ENCODE results near the gene SLC25A42. TPM values are rescaled to one million over a fixed set of nuclear protein-coding genes. Genes with fewer than 3 reads are reported as not detected.

SLC25A42 gene
- total and polyA plus RNA-seq, 10 donors = 9.7 to 25.3 (median 16.6) TPM

GRCh38 chr19:19107654-19108053 is 43.9 kb downstream of the SLC25A42 start:
- no peak for DNase-seq
- Histone ChIP-seq H3K27me3 (replicated peaks in 1 of 7) (peaks cover 0 to 11% (median 0%) of the 10 kb centered on the region in 7 donors), H3K4me1 (peaks cover 0 to 20% (median 14%) of the 10 kb centered on the region in 6 donors), H3K4me3 (no peak overlapping the region), H3K27ac (no peak overlapping the region), H3K36me3 (peaks cover 0 to 35% (median 5%) of the 10 kb centered on the region in 6 donors), H3K9me3 (no peaks in the 10 kb centered on the region)
- 86 to 95% (median 89%) methylated on average over 11 of the region's 11 CpGs for WGBS, 5 donors
- intact Hi-C loops (cut with DNase I; ENCODE audit: low total_unique reads) = no loop called here
- TF ChIP-seq CTCF (IDR thresholded peaks at IDR 0.05 in 8 of 11, conservative IDR thresholded peaks at IDR 0.05 in 3 of 11) (no peak), POLR2AphosphoS5 (IDR thresholded peaks at IDR 0.05) (no peak), POLR2A (IDR thresholded peaks at IDR 0.05) (no peak)

- H3K4me3 ChIP-seq = no peak overlapping the region
- no peak overlapping the region for H3K27ac ChIP-seq
- TF ChIP-seq POLR2AphosphoS5 (IDR thresholded peaks at IDR 0.05) (no peak), CTCF (IDR thresholded peaks at IDR 0.05 in 8 of 11, conservative IDR thresholded peaks at IDR 0.05 in 3 of 11) (no peak), POLR2A (IDR thresholded peaks at IDR 0.05) (no peak)
- intact Hi-C loops (cut with DNase I; ENCODE audit: low total_unique reads) = no loop called here
- peaks cover 0 to 30% (median 5%) of the 10 kb centered on the region in 6 donors for H3K36me3 ChIP-seq
- peaks cover 0 to 11% (median 0%) of the 10 kb centered on the region in 7 donors for H3K27me3 ChIP-seq (replicated peaks in 1 of 7)
- whole genome bisulfite sequencing, 5 donors = 76 to 89% (median 85%) methylated on average over 9 of the region's 9 CpGs
- no peak for DNase-seq
- no peaks in the 10 kb centered on the region for H3K9me3 ChIP-seq
- peaks cover 0 to 20% (median 14%) of the 10 kb centered on the region in 6 donors for H3K4me1 ChIP-seq
Observed at GRCh38 chr19:19109601-19110000, 45.8 kb downstream of the SLC25A42 start.

- no peak overlapping the region for H3K27ac ChIP-seq
- H3K9me3 ChIP-seq = no peaks in the 10 kb centered on the region
- H3K36me3 ChIP-seq = peaks cover 0 to 30% (median 5%) of the 10 kb centered on the region in 6 donors
- peak overlapping the region in 2 of 8 donors; percentile 15 to 32 for H3K4me3 ChIP-seq
- peak in 5 of 11 experiments; percentile 32 to 55 (median 52) for TF ChIP-seq CTCF (IDR thresholded peaks at IDR 0.05 in 8 of 11, conservative IDR thresholded peaks at IDR 0.05 in 3 of 11)
- peak in 2 of 3 donors; percentile 39 to 65 for TF ChIP-seq POLR2AphosphoS5 (IDR thresholded peaks at IDR 0.05)
- no peak for TF ChIP-seq POLR2A (IDR thresholded peaks at IDR 0.05)
- H3K4me1 ChIP-seq = peaks cover 0 to 20% (median 11%) of the 10 kb centered on the region in 6 donors
- intact Hi-C loops (cut with DNase I; ENCODE audit: low total_unique reads) = no loop called here
- WGBS, 5 donors = 3 to 27% (median 17%) methylated on average over 23 to 66 of the region's 66 CpGs
- H3K27me3 ChIP-seq (replicated peaks in 1 of 7) = peaks cover 0 to 11% (median 0%) of the 10 kb centered on the region in 7 donors
- no peak for DNase-seq
Observed at GRCh38 chr19:19110410-19111135, 46.8 kb downstream of the SLC25A42 start.

GRCh38 chr19:19111136-19111835 is 47.5 kb downstream of the SLC25A42 start:
- 75 to 96% (median 80%) methylated on average over 7 to 15 of the region's 15 CpGs for WGBS, 5 donors
- TF ChIP-seq POLR2AphosphoS5 (IDR thresholded peaks at IDR 0.05) (no peak), POLR2A (IDR thresholded peaks at IDR 0.05) (no peak), CTCF (IDR thresholded peaks at IDR 0.05 in 8 of 11, conservative IDR thresholded peaks at IDR 0.05 in 3 of 11) (no peak)
- no peaks in the 10 kb centered on the region for H3K9me3 ChIP-seq
- intact Hi-C loops (cut with DNase I; ENCODE audit: low total_unique reads) = no loop called here
- DNase-seq = no peak
- peaks cover 0 to 11% (median 0%) of the 10 kb centered on the region in 7 donors for H3K27me3 ChIP-seq (replicated peaks in 1 of 7)
- peaks cover 0 to 20% (median 11%) of the 10 kb centered on the region in 6 donors for H3K4me1 ChIP-seq
- H3K27ac ChIP-seq = no peak overlapping the region
- peaks cover 0 to 24% (median 5%) of the 10 kb centered on the region in 6 donors for H3K36me3 ChIP-seq
- no peak overlapping the region for H3K4me3 ChIP-seq
